ENCODE measurements around the gene ATP1A3. TPM values are rescaled to one million over a fixed set of nuclear protein-coding genes. Genes with fewer than 3 reads are reported as not detected.

Gene ATP1A3
- total RNA-seq, 1 experiment from 2014 or later, result 4.0 TPM

DNA sequence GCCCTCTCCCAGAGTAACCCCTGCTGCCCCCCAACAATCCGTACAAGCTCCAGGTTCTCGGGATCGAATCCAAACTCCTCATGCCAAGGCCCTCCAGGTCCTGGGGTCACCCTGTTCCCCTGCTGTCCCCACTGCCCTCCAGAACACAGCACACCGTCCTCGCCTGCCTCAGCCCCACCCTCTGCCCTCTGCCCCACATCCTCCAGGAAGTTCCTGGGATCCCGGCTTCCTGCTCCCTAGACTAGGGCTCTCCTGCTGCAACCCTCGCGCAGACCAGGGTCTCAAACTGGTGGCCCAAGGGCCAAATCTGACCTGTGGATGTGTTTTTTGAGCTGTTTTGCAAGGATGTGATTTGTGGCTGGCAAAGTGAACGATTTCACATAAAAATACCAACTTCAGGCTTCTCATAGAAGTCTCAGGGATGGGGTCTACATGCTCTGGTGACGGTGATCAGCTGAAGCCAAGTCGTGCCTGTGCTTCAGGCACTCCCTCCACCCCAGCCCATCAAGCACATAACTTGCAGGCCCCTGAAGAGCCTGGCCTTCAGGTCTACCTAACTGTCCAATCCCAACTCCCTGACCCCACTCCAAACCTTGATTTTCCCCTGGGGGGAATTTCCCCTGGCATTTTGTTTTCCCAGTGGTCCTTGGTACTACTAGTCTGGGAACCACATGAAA is 36.7 kb downstream of the ATP1A3 start:
- DNase-seq (no peak), ATAC-seq (no peak)
- no peaks in the 10 kb centered on the region for H3F3A ChIP-seq (ENCODE audit: low read length, unreplicated experiment)
- no peak overlapping the region for H2AFZ ChIP-seq (ENCODE audit: low read length)
- peaks cover 15% of the 10 kb centered on the region for H3K4me1 ChIP-seq (ENCODE audit: insufficient read depth, low read length)
- peak overlapping the region; percentile 88 for H3K4me3 ChIP-seq (ENCODE audit: low read length)
- TF ChIP-seq EZH2phosphoT487 (IDR thresholded peaks at IDR 0.05; ENCODE audit: borderline replicate concordance, low read length), result no peak
- peak overlapping the region; percentile 58 for H3K9ac ChIP-seq (ENCODE audit: low read length)
- H3K27ac ChIP-seq (ENCODE audit: low read length), result peak overlapping the region; percentile 48
- no peaks in the 10 kb centered on the region for H4K20me1 ChIP-seq (ENCODE audit: low read length)
- BruUV-seq (replicated peaks), result no TSS peak
- ChIA-PET CTCF (interaction anchor here (1.7 kb wide), 1 partner anchor 78 kb away, joined by 5 read pairs; no protein-coding TSS in a partner anchor), POLR2A (ENCODE audit: unreplicated experiment) (interaction anchor here (0.7 kb wide), 1 partner anchor 95 kb away, joined by 3 read pairs; no protein-coding TSS in a partner anchor)
- intact Hi-C loops (cut with micrococcal nuclease), result loop anchor here (5.0 to 10.0 kb wide), 3 partner anchors 70 to 162 kb away; partner anchors contain the start of gene CEACAM3
- H3K36me3 ChIP-seq (ENCODE audit: low read depth, low read length), result no peaks in the 10 kb centered on the region
- no peaks in the 10 kb centered on the region for H3K79me2 ChIP-seq (ENCODE audit: low read length)
- peak overlapping the region; percentile 99 for H3K4me2 ChIP-seq (ENCODE audit: low read length)
- no peaks in the 10 kb centered on the region for H3K9me2 ChIP-seq (replicated peaks; ENCODE audit: low read length)
- no peaks in the 10 kb centered on the region for H3K9me3 ChIP-seq (ENCODE audit: low read length)
- no peaks in the 10 kb centered on the region for H3K27me3 ChIP-seq (ENCODE audit: low read length)

DNA sequence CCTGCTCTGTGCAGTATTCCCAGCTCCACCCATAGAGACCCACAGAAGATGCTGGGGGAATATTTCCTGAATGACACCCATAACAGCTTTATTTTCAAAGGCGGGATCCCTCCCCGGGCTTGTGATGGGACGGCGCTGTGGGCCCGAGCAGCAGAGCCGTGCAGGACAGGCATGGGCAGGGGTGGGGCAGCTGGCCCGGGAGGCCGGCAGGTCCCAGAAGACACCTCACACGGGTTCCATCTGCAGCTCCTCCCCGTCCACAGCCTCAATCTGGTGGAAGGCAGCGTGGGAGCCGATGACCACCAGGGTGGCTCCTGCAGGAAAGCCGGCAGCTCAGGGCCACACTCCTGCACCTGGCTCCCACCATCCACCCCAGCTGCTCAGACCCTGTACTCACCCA is 37.4 kb downstream of the ATP1A3 start:
- Histone ChIP-seq H3K27me3 (ENCODE audit: low read length) (no peaks in the 10 kb centered on the region), H3K9me2 (replicated peaks; ENCODE audit: low read length) (no peaks in the 10 kb centered on the region), H3K27ac (ENCODE audit: low read length) (no peak overlapping the region), H2AFZ (ENCODE audit: low read length) (no peak overlapping the region), H3K4me3 (ENCODE audit: low read length) (no peak overlapping the region), H3K79me2 (ENCODE audit: low read length) (no peaks in the 10 kb centered on the region), H3K9ac (ENCODE audit: low read length) (no peak overlapping the region), H3K9me3 (ENCODE audit: low read length) (no peaks in the 10 kb centered on the region), H3K4me2 (ENCODE audit: low read length) (no peak overlapping the region), H3K4me1 (ENCODE audit: insufficient read depth, low read length) (peaks cover 15% of the 10 kb centered on the region), H3K36me3 (ENCODE audit: low read depth, low read length) (no peaks in the 10 kb centered on the region), H4K20me1 (ENCODE audit: low read length) (no peaks in the 10 kb centered on the region), H3F3A (ENCODE audit: low read length, unreplicated experiment) (no peaks in the 10 kb centered on the region)
- ATAC-seq (no peak), DNase-seq (no peak)
- TF ChIP-seq EZH2 (IDR thresholded peaks at IDR 0.05; ENCODE audit: low read length, unreplicated experiment) (no peak), EZH2phosphoT487 (IDR thresholded peaks at IDR 0.05; ENCODE audit: borderline replicate concordance, low read length) (no peak)
- TF ChIP-seq, protein P1, sequence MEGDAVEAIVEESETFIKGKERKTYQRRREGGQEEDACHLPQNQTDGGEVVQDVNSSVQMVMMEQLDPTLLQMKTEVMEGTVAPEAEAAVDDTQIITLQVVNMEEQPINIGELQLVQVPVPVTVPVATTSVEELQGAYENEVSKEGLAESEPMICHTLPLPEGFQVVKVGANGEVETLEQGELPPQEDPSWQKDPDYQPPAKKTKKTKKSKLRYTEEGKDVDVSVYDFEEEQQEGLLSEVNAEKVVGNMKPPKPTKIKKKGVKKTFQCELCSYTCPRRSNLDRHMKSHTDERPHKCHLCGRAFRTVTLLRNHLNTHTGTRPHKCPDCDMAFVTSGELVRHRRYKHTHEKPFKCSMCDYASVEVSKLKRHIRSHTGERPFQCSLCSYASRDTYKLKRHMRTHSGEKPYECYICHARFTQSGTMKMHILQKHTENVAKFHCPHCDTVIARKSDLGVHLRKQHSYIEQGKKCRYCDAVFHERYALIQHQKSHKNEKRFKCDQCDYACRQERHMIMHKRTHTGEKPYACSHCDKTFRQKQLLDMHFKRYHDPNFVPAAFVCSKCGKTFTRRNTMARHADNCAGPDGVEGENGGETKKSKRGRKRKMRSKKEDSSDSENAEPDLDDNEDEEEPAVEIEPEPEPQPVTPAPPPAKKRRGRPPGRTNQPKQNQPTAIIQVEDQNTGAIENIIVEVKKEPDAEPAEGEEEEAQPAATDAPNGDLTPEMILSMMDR (conservative IDR thresholded peaks at IDR 0.05; ENCODE audit: low read depth, low read length), result no peak
- ChIA-PET POLR2A (ENCODE audit: unreplicated experiment) (no interaction called here), CTCF (no interaction called here)
- BruUV-seq (replicated peaks), result no TSS peak
- intact Hi-C loops (cut with micrococcal nuclease), result loop anchor here (5.0 to 10.0 kb wide), 3 partner anchors 69 to 162 kb away; partner anchors contain the start of gene CEACAM3

DNA sequence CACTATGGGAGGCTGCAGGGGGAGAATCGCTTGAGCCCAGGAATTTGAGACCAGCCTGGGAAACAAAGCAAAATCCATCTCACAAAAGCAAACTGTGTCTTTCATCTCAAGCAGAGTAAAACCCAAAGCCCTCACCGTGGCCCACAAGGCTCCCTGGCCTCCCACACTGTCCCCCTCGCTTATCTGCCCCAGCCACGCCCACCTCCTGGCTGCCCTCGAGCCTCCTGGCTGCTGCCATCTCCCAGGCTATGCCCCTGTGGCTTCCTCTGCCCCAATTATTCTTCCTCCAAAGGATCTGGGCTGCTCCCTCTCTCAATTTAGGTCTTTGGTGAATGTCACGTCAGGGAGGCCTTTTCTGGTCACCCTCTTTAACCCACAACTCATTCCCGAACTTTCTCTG is 38.5 kb downstream of the ATP1A3 start:
- no peaks in the 10 kb centered on the region for H3K9me3 ChIP-seq (ENCODE audit: low read length)
- H3K4me2 ChIP-seq (ENCODE audit: low read length), result no peak overlapping the region
- TF ChIP-seq EZH2phosphoT487 (IDR thresholded peaks at IDR 0.05; ENCODE audit: borderline replicate concordance, low read length) (no peak), EZH2 (IDR thresholded peaks at IDR 0.05; ENCODE audit: low read length, unreplicated experiment) (no peak)
- TF ChIP-seq, protein P1 (conservative IDR thresholded peaks at IDR 0.05; ENCODE audit: low read depth, low read length), result no peak
- ChIA-PET CTCF (no interaction called here), POLR2A (ENCODE audit: unreplicated experiment) (no interaction called here)
- H3K4me3 ChIP-seq (ENCODE audit: low read length), result no peak overlapping the region
- no peaks in the 10 kb centered on the region for H4K20me1 ChIP-seq (ENCODE audit: low read length)
- no peaks in the 10 kb centered on the region for H3K27me3 ChIP-seq (ENCODE audit: low read length)
- no peak overlapping the region for H2AFZ ChIP-seq (ENCODE audit: low read length)
- H3K79me2 ChIP-seq (ENCODE audit: low read length), result no peaks in the 10 kb centered on the region
- intact Hi-C loops (cut with micrococcal nuclease), result loop anchor here (5.0 to 10.0 kb wide), 3 partner anchors 68 to 161 kb away; partner anchors contain the start of gene CEACAM3
- no peaks in the 10 kb centered on the region for H3K9me2 ChIP-seq (replicated peaks; ENCODE audit: low read length)
- BruUV-seq (replicated peaks), result no TSS peak
- H3F3A ChIP-seq (ENCODE audit: low read length, unreplicated experiment), result no peaks in the 10 kb centered on the region
- H3K36me3 ChIP-seq (ENCODE audit: low read depth, low read length), result no peaks in the 10 kb centered on the region
- no peak overlapping the region for H3K9ac ChIP-seq (ENCODE audit: low read length)
- ATAC-seq, result no peak
- H3K27ac ChIP-seq (ENCODE audit: low read length), result no peak overlapping the region
- peaks cover 15% of the 10 kb centered on the region for H3K4me1 ChIP-seq (ENCODE audit: insufficient read depth, low read length)
- DNase-seq, result no peak

Data from PC-3 (cell line).